Measurements from ENCODE around the gene ALDOC.
"Not testable (repeated sequence)": the region's sequence is repeated elsewhere in the genome, so short reads cannot be mapped to it uniquely, and the experiment has no call there.

Gene ALDOC

GRCh38 chr17:28610376-28610775 lies 33.7 kb upstream of the ALDOC start:
- H3K36me3 ChIP-seq (ENCODE audit: insufficient read depth, low read length): peaks cover 37% of the 10 kb centered on the region
- H3K9ac ChIP-seq (ENCODE audit: low read depth, low read length): no peak overlapping the region
- H3K4me1 ChIP-seq (ENCODE audit: control insufficient read depth, insufficient read depth, low read length): no peaks in the 10 kb centered on the region
- no peaks in the 10 kb centered on the region for H3K9me3 ChIP-seq (replicated peaks; ENCODE audit: low read length)
- H3K4me2 ChIP-seq (ENCODE audit: low read length): no peak overlapping the region
- H3K4me3 ChIP-seq (ENCODE audit: low read length): no peak overlapping the region
- no peaks in the 10 kb centered on the region for H3K27me3 ChIP-seq (ENCODE audit: control insufficient read depth, insufficient read depth, low read length)

DNA sequence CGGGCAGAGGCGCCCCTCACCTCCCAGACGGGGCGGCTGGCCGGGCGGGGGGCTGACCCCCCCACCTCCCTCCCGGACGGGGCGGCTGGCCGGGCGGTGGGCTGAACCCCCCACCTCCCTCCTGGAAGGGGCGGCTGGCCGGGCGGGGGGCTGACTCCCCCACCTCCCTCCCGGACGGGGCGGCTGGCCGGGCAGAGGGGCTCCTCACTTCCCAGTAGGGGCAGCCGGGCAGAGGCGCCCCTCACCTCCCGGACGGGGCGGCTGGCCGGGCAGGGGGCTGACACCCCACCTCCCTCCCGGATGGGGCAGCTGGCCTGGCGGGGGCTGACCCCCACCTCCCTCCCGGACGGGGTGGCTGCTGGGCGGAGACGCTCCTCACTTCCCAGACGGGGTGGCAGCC lies 27.3 kb upstream of the ALDOC start:
- not testable (repeated sequence) for H3K4me1 ChIP-seq (ENCODE audit: control insufficient read depth, insufficient read depth, low read length); H3K9ac ChIP-seq (ENCODE audit: low read depth, low read length); H3K36me3 ChIP-seq (ENCODE audit: insufficient read depth, low read length); H3K27me3 ChIP-seq (ENCODE audit: control insufficient read depth, insufficient read depth, low read length); H3K4me2 ChIP-seq (ENCODE audit: low read length); H3K4me3 ChIP-seq (ENCODE audit: low read length); H3K9me3 ChIP-seq (replicated peaks; ENCODE audit: low read length)

GRCh38 chr17:28599311-28600184 lies 22.9 kb upstream of the ALDOC start:
- Histone ChIP-seq H3K27me3 (ENCODE audit: control insufficient read depth, insufficient read depth, low read length) (no peaks in the 10 kb centered on the region), H3K9ac (ENCODE audit: low read depth, low read length) (peak overlapping the region; percentile 91), H3K9me3 (replicated peaks; ENCODE audit: low read length) (no peaks in the 10 kb centered on the region), H3K4me2 (ENCODE audit: low read length) (peak overlapping the region; percentile 97), H3K4me1 (ENCODE audit: control insufficient read depth, insufficient read depth, low read length) (peaks cover 21% of the 10 kb centered on the region), H3K4me3 (ENCODE audit: low read length) (peak overlapping the region; percentile 93), H3K36me3 (ENCODE audit: insufficient read depth, low read length) (no peaks in the 10 kb centered on the region)

DNA sequence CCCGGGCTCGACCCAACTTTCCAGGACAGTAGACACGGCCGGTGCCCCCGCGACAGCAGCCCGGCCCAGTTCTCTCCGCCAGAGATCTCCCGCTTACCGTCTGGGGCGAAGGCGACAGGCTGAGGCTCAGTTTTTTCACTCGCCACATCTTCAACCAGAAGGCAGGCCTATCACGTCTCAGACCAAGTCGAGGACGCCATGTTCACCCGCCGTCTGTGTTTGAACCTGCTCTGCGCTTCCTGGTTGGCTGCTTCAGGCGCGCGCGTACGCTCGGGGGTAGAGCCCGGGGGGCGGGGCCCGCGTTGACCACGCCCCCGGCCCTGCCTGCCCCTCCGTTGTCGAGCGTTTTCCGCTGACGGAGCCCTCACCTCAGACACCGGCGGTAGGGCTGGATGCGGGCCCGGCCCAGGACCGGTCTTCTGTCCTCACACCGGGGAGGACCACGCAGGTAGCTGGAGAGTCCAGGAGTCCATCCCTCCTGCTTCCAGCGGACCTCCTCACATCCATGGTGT lies 22.2 kb upstream of the ALDOC start, which contains the start of gene SPAG5:
Gene SPAG5, minus strand, starts transcription at position 227 of the 512 bp plus-strand sequence. Its CDS starts 79 bp downstream, at position 148.
- H3K4me3 ChIP-seq (ENCODE audit: low read length): peak within 1 kb of the TSS; percentile 93
- H3K4me2 ChIP-seq (ENCODE audit: low read length): peak within 1 kb of the TSS; percentile 97
- H3K9ac ChIP-seq (ENCODE audit: low read depth, low read length): peak within 1 kb of the TSS; percentile 91
- no peaks in the 10 kb centered on the region for H3K9me3 ChIP-seq (replicated peaks; ENCODE audit: low read length)
- H3K36me3 ChIP-seq (ENCODE audit: insufficient read depth, low read length): no peaks in the 10 kb centered on the region
- no peaks in the 10 kb centered on the region for H3K27me3 ChIP-seq (ENCODE audit: control insufficient read depth, insufficient read depth, low read length)
- H3K4me1 ChIP-seq (ENCODE audit: control insufficient read depth, insufficient read depth, low read length): peaks cover 21% of the 10 kb centered on the region

GRCh38 chr17:28598389-28598788 lies 21.7 kb upstream of the ALDOC start:
- peak overlapping the region; percentile 93 for H3K4me3 ChIP-seq (ENCODE audit: low read length)
- no peaks in the 10 kb centered on the region for H3K27me3 ChIP-seq (ENCODE audit: control insufficient read depth, insufficient read depth, low read length)
- no peaks in the 10 kb centered on the region for H3K9me3 ChIP-seq (replicated peaks; ENCODE audit: low read length)
- peak overlapping the region; percentile 91 for H3K9ac ChIP-seq (ENCODE audit: low read depth, low read length)
- H3K4me2 ChIP-seq (ENCODE audit: low read length): peak overlapping the region; percentile 97
- H3K36me3 ChIP-seq (ENCODE audit: insufficient read depth, low read length): no peaks in the 10 kb centered on the region
- peaks cover 21% of the 10 kb centered on the region for H3K4me1 ChIP-seq (ENCODE audit: control insufficient read depth, insufficient read depth, low read length)

DNA sequence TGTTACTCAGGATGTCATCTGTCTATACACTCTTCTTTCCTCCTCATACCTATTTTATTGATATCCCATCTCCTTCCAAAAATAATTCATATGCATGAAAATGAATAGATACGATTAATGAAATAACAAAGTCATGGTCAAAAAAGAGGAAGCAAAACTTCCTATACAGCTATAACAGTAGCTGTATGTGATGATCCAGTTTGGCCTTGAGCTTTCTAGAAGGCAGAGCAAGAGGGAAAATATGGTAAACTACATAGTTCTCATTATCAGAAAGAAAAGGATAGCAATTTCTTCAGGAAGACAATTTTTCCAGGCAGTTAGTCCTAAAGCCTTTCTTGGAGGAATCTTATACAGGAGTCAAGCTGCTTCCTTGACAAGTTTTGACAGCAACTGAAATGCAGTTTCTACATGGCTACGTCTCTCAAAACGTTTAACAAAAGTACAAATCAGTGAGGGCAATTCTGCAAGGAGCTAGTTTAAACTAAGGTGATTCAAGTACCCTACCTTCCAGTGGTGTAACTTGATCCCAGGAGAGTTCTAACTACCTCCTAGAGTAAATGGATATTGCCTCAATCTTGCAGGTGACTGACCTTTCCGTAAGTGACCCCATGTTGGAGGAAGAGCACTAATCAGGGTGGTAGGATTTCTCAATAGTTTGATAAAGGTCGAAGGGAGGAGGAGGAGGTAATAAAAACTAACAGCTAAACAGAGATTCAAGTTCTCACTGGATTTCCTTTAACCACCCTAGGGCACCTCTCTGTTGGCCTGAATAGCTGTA lies 21.1 kb upstream of the ALDOC start:
- no peaks in the 10 kb centered on the region for H3K27me3 ChIP-seq (ENCODE audit: control insufficient read depth, insufficient read depth, low read length)
- peaks cover 21% of the 10 kb centered on the region for H3K4me1 ChIP-seq (ENCODE audit: control insufficient read depth, insufficient read depth, low read length)
- peak overlapping the region; percentile 93 for H3K4me3 ChIP-seq (ENCODE audit: low read length)
- no peaks in the 10 kb centered on the region for H3K9me3 ChIP-seq (replicated peaks; ENCODE audit: low read length)
- peak overlapping the region; percentile 91 for H3K9ac ChIP-seq (ENCODE audit: low read depth, low read length)
- peak overlapping the region; percentile 97 for H3K4me2 ChIP-seq (ENCODE audit: low read length)
- peaks cover 6% of the 10 kb centered on the region for H3K36me3 ChIP-seq (ENCODE audit: insufficient read depth, low read length)

DNA sequence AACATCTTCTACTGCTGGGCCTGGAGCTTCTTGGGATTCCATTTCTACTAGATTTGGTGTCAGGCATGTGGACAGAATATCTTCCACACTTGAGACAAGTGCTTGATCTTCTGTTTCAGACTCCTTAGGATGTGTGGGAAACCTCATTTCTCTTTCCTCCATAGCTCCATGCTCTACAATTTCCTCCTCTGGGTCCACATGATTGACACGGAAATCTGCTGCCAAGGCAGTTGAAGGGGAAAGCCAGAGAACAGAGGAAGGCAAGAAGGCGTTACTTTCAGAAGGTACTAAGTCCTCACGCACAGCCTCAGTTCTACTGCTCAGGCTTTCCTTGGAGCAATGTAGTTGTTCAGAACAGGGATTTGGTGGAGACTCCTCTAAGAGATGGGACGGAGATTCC lies 15.6 kb upstream of the ALDOC start:
- H3K36me3 ChIP-seq (ENCODE audit: insufficient read depth, low read length): peaks cover 37% of the 10 kb centered on the region
- H3K4me1 ChIP-seq (ENCODE audit: control insufficient read depth, insufficient read depth, low read length): peaks cover under 1% of the 10 kb centered on the region
- H3K4me3 ChIP-seq (ENCODE audit: low read length): no peak overlapping the region
- no peaks in the 10 kb centered on the region for H3K27me3 ChIP-seq (ENCODE audit: control insufficient read depth, insufficient read depth, low read length)
- H3K9ac ChIP-seq (ENCODE audit: low read depth, low read length): no peak overlapping the region
- no peaks in the 10 kb centered on the region for H3K9me3 ChIP-seq (replicated peaks; ENCODE audit: low read length)
- H3K4me2 ChIP-seq (ENCODE audit: low read length): no peak overlapping the region

- no peaks in the 10 kb centered on the region for H3K4me1 ChIP-seq (ENCODE audit: control insufficient read depth, insufficient read depth, low read length)
- H3K4me3 ChIP-seq (ENCODE audit: low read length): no peak overlapping the region
- H3K4me2 ChIP-seq (ENCODE audit: low read length): no peak overlapping the region
- H3K9me3 ChIP-seq (replicated peaks; ENCODE audit: low read length): no peaks in the 10 kb centered on the region
- H3K27me3 ChIP-seq (ENCODE audit: control insufficient read depth, insufficient read depth, low read length): no peaks in the 10 kb centered on the region
- peaks cover 62% of the 10 kb centered on the region for H3K36me3 ChIP-seq (ENCODE audit: insufficient read depth, low read length)
- H3K9ac ChIP-seq (ENCODE audit: low read depth, low read length): no peak overlapping the region
These were observed 9.2 kb upstream of the ALDOC start for GRCh38 chr17:28585851-28586250.

DNA sequence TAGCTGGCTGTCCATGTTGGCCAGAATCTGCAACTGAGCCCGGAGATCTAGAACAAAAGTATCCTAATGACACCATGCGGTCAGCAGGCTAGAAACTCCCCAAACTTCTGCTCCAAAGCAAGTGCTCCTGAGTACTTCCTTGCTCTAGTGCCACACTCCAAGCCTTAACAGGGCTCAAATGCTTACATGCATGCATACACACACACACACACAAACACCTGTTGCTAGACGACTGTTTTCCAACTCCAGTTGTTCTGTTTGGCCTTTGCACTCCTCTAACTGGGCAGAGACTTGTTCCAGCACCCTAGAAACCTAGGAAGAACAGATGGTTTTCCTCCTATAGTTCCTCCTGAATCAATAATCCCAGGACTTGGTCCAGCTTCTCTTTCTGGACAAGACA lies 7.7 kb upstream of the ALDOC start:
- Histone ChIP-seq H3K4me3 (ENCODE audit: low read length) (no peak overlapping the region), H3K4me2 (ENCODE audit: low read length) (no peak overlapping the region), H3K27me3 (ENCODE audit: control insufficient read depth, insufficient read depth, low read length) (no peaks in the 10 kb centered on the region), H3K9ac (ENCODE audit: low read depth, low read length) (no peak overlapping the region), H3K4me1 (ENCODE audit: control insufficient read depth, insufficient read depth, low read length) (no peaks in the 10 kb centered on the region), H3K36me3 (ENCODE audit: insufficient read depth, low read length) (peaks cover 66% of the 10 kb centered on the region), H3K9me3 (replicated peaks; ENCODE audit: low read length) (no peaks in the 10 kb centered on the region)

GRCh38 chr17:28582513-28582912 lies 5.8 kb upstream of the ALDOC start:
- H3K4me1 ChIP-seq (ENCODE audit: control insufficient read depth, insufficient read depth, low read length): no peaks in the 10 kb centered on the region
- H3K27me3 ChIP-seq (ENCODE audit: control insufficient read depth, insufficient read depth, low read length): no peaks in the 10 kb centered on the region
- peaks cover 75% of the 10 kb centered on the region for H3K36me3 ChIP-seq (ENCODE audit: insufficient read depth, low read length)
- H3K4me2 ChIP-seq (ENCODE audit: low read length): no peak overlapping the region
- H3K4me3 ChIP-seq (ENCODE audit: low read length): no peak overlapping the region
- no peaks in the 10 kb centered on the region for H3K9me3 ChIP-seq (replicated peaks; ENCODE audit: low read length)
- H3K9ac ChIP-seq (ENCODE audit: low read depth, low read length): no peak overlapping the region

DNA sequence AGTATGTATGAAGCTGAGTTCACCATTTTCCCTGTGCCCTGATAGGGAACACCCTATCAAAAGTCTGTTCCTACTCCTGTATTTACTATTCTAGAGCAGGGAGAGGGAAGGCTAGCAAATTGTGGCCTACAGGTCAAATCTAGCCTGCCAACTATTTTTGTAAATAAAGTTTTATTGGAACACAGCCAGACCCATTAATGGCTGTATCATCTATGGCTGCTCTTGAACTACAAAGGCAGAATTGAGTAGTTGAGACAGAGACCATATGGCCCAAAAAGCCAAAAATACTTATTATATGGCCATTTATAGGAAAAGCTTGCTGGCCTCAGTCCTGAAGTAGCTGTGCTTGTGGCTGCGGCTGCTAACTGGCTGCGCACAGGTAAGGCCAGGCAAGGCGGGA lies 4.3 kb upstream of the ALDOC start:
- Histone ChIP-seq H3K4me3 (ENCODE audit: low read length) (no peak overlapping the region), H3K27me3 (ENCODE audit: control insufficient read depth, insufficient read depth, low read length) (no peaks in the 10 kb centered on the region), H3K36me3 (ENCODE audit: insufficient read depth, low read length) (peaks cover 77% of the 10 kb centered on the region), H3K9ac (ENCODE audit: low read depth, low read length) (no peak overlapping the region), H3K4me1 (ENCODE audit: control insufficient read depth, insufficient read depth, low read length) (peaks cover 7% of the 10 kb centered on the region), H3K4me2 (ENCODE audit: low read length) (no peak overlapping the region), H3K9me3 (replicated peaks; ENCODE audit: low read length) (no peaks in the 10 kb centered on the region)
